ENCODE data around the gene ETFB. TPM values are rescaled to one million over a fixed set of nuclear protein-coding genes. Genes with fewer than 3 reads are reported as not detected.

The ETFB gene
- 37.6 and 48.7 TPM in 2 replicates for total RNA-seq

GRCh38 chr19:51365965-51366388, at the start of gene ETFB:
ETFB (minus strand) TSS chr19:51366388; CDS start chr19:51366326, 62 bp downstream.

GRCh38 chr19:51387924-51388389, 21.8 kb upstream of the ETFB start, which contains the start of gene LIM2:
LIM2 (minus strand) TSS chr19:51387974; CDS start chr19:51387443, 531 bp downstream.

GRCh38 chr19:51372649-51373504, 6.7 kb upstream of the ETFB start, which contains the start of gene NKG7:
NKG7 (minus strand) TSS chr19:51372654; CDS start chr19:51372535, 119 bp downstream.

GRCh38 chr19:51368366-51369282, 2.4 kb upstream of the ETFB start, which contains the start of gene CLDND2:
CLDND2 (minus strand) TSS chr19:51369003; CDS start chr19:51368577, 426 bp downstream.

GRCh38 chr19:51341976-51342580, 24.1 kb downstream of the ETFB start, which contains the start of gene VSIG10L:
VSIG10L (minus strand) TSS chr19:51342139; CDS start chr19:51342124, 15 bp downstream.

DNA sequence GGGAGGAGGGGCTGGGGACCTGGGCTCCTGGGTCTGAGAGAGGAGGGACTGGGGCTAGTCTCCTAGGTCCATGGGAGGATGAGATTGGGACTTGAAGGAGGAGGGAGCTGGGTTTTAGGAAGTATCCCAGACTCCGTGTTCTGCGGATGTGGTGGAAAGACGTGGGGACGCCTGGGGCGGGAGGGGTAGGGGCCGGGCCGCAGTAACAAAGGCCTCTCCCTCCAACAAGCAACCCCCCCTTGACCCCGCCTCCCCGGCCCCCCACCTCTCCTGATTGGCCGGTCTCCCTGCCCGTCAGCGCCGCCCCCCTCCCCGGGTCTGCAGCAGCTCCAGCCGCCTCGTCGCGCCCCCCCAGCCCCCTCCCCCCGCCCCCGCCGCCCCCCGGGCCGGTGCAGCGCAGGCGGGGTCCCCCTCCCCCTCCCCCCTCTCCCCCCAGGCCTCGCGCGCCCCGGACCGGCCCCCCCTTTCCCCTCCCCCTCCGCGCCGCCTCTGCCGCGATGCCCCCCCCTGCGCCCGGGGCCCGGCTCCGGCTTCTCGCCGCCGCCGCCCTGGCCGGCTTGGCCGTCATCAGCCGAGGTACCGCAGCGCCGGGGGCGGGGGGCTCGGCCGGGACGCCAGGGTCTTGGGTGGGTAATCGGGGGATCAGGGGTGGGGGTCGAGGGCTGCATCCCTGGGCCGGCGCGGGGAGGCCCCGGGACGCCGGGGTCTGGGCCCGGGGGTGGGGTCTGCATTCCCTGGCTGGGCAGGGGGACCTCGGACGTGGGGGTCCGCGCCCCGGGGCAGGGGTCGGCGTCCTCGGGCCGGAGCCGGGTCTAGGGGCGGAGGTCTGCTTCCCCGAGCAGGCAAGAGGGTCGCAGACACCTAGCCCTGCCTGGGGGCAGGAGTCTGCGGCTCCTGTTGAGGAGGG, 54.6 kb downstream of the ETFB start, which contains the start of gene IGLON5:
TSS of gene IGLON5 (plus strand) at position 294 of the 907 bp plus-strand sequence. CDS start at position 498, 204 bp downstream.

Other genes with a start within 250 kb of the ETFB start
- not detected in 2 replicates for gene SIGLEC9, start 241.5 kb downstream of the ETFB start, total RNA-seq
- not detected in 2 replicates for gene SIGLEC7, start 224.1 kb downstream of the ETFB start, total RNA-seq
- not detected in 2 replicates for gene CD33, start 141.3 kb downstream of the ETFB start, total RNA-seq
- not detected in 2 replicates for gene SIGLECL1, start 115.3 kb downstream of the ETFB start, total RNA-seq
- gene IGLON5, start 54.7 kb downstream of the ETFB start, total RNA-seq = not detected in 2 replicates
- gene VSIG10L, start 24.2 kb downstream of the ETFB start, total RNA-seq = 0.33 and 0.76 TPM in 2 replicates
- not detected in 2 replicates for gene CLDND2, start 2.6 kb upstream of the ETFB start, total RNA-seq
- not detected in 2 replicates for gene NKG7, start 6.3 kb upstream of the ETFB start, total RNA-seq
- not detected in 2 replicates for gene LIM2, start 21.6 kb upstream of the ETFB start, total RNA-seq
- gene C19orf84, start 24.2 kb upstream of the ETFB start, total RNA-seq = not detected in 2 replicates
- gene SIGLEC10, start 51.3 kb upstream of the ETFB start, total RNA-seq = not detected in 2 replicates
- gene SIGLEC8, start 92.1 kb upstream of the ETFB start, total RNA-seq = not detected in 2 replicates
- gene CEACAM18, start 112.2 kb upstream of the ETFB start, total RNA-seq = not detected in 2 replicates
- not detected in 2 replicates for gene SIGLEC12, start 135.4 kb upstream of the ETFB start, total RNA-seq
- gene SIGLEC6, start 165.3 kb upstream of the ETFB start, total RNA-seq = not detected in 2 replicates
- 1.6 and 2.4 TPM in 2 replicates for gene ZNF175, start 204.9 kb upstream of the ETFB start, total RNA-seq

Measured in mesangial cell (primary cell).